Measurements from ENCODE around the gene RIMBP2.

RIMBP2 gene

DNA sequence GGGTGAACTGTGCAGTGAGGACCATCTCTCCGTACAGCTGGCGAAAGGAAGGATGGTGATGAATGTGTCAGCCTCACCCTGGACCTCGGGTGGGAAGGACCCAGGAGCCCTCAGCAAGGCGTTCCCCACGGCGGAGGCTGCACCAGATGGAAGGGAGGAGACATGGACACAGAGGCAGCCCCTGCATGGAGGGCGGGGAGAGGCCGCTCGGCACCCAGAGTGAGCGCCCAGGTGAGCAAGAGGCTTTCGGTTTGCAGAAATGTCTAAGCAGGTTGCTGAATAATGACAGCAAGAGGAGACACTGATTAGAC, 268.5 kb downstream of the RIMBP2 start:
- H3K79me2 ChIP-seq (ENCODE audit: low read length) = no peaks in the 10 kb centered on the region
- H3K27ac ChIP-seq (ENCODE audit: low read length) = no peak overlapping the region
- no peak overlapping the region for H3K4me3 ChIP-seq (ENCODE audit: low read length)
- no peaks in the 10 kb centered on the region for H3K36me3 ChIP-seq (replicated peaks; ENCODE audit: low read depth, low read length)
- H3K9me3 ChIP-seq (ENCODE audit: insufficient read depth, low read length) = 0 out of 2 replicates have a peak, but pooled peaks cover 3% of the 10 kb centered on the region
- H4K20me1 ChIP-seq (ENCODE audit: insufficient read depth, low read length) = no peaks in the 10 kb centered on the region
- H3K27me3 ChIP-seq (ENCODE audit: low read depth, low read length) = no peaks in the 10 kb centered on the region
- H2AFZ ChIP-seq (ENCODE audit: low read depth, low read length) = no peak overlapping the region
- TF ChIP-seq EZH2phosphoT487 (IDR thresholded peaks at IDR 0.05; ENCODE audit: low read depth) = no peak
- TF ChIP-seq, protein P1, sequence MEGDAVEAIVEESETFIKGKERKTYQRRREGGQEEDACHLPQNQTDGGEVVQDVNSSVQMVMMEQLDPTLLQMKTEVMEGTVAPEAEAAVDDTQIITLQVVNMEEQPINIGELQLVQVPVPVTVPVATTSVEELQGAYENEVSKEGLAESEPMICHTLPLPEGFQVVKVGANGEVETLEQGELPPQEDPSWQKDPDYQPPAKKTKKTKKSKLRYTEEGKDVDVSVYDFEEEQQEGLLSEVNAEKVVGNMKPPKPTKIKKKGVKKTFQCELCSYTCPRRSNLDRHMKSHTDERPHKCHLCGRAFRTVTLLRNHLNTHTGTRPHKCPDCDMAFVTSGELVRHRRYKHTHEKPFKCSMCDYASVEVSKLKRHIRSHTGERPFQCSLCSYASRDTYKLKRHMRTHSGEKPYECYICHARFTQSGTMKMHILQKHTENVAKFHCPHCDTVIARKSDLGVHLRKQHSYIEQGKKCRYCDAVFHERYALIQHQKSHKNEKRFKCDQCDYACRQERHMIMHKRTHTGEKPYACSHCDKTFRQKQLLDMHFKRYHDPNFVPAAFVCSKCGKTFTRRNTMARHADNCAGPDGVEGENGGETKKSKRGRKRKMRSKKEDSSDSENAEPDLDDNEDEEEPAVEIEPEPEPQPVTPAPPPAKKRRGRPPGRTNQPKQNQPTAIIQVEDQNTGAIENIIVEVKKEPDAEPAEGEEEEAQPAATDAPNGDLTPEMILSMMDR (IDR thresholded peaks at IDR 0.05; ENCODE audit: low read depth, low read length) = no peak
- H3K4me2 ChIP-seq (ENCODE audit: low read length) = no peak overlapping the region
- no peaks in the 10 kb centered on the region for H3K4me1 ChIP-seq (ENCODE audit: low read length)
- no peak overlapping the region for H3K9ac ChIP-seq (ENCODE audit: low read length)

DNA sequence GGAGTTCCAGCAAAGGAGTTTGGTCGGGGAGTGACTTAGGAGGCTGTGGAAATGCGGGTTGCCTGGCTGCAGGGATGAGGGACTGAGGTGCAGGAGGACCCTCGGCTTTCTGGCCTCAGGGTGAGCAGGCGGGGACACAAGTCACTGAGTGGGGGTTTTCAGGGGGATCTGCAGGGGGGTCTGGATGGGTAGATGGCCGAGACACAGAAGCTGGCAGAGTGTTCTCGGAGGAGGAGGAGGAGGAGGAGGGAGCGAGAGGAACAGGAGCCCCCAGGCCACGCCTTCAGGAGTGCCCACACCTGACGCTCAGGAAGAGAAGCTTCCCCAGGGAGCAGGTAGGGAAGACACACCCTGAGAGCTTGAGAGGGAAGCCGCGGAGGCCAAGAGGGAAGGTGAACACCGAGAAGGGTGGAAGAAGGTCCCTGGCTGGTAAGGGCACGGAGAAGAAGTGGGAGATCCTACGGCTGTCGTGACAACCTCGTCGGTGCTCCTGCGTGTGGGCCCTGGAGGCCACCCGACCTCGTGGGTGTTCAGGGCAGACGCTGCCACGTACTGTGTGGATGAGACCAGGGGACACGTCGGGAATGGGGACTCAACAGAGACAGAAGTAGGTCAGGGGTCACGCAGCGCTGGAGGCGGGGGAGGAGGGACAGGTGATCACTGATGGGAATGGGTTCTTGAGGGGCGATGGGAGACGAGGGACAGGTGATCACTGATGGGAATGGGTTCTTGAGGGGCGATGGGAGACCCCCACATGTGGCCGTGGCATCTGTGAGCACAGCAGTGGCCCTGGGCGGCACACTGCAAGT, 269.0 kb downstream of the RIMBP2 start:
- TF ChIP-seq EZH2phosphoT487 (IDR thresholded peaks at IDR 0.05; ENCODE audit: low read depth) = no peak
- TF ChIP-seq, protein P1 (IDR thresholded peaks at IDR 0.05; ENCODE audit: low read depth, low read length) = no peak
- H3K36me3 ChIP-seq (replicated peaks; ENCODE audit: low read depth, low read length) = no peaks in the 10 kb centered on the region
- no peaks in the 10 kb centered on the region for H4K20me1 ChIP-seq (ENCODE audit: insufficient read depth, low read length)
- no peak overlapping the region for H2AFZ ChIP-seq (ENCODE audit: low read depth, low read length)
- no peak overlapping the region for H3K27ac ChIP-seq (ENCODE audit: low read length)
- no peak overlapping the region for H3K9ac ChIP-seq (ENCODE audit: low read length)
- no peaks in the 10 kb centered on the region for H3K27me3 ChIP-seq (ENCODE audit: low read depth, low read length)
- no peak overlapping the region for H3K4me2 ChIP-seq (ENCODE audit: low read length)
- no peak overlapping the region for H3K4me3 ChIP-seq (ENCODE audit: low read length)
- no peaks in the 10 kb centered on the region for H3K79me2 ChIP-seq (ENCODE audit: low read length)
- 0 out of 2 replicates have a peak, but pooled peaks cover 3% of the 10 kb centered on the region for H3K9me3 ChIP-seq (ENCODE audit: insufficient read depth, low read length)
- no peaks in the 10 kb centered on the region for H3K4me1 ChIP-seq (ENCODE audit: low read length)

DNA sequence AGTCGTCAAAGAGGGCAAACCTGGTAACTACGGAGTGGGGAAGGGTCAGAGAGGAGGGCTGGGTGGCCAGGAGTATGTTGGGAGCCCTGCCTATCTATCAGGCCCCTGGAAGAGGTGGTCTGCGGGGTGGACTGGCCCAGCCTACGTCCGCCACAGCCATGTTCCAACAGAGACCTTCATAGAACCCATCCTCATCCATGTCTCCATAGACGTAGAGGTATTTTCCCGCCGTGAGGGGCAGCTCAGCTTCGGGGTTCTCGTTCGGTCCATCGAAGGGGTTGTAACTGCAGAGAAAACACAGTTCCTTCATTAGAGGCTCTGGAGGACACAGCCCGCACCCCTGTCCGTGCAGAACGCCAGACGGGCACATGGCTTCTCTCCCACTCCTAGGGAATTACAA, 271.1 kb downstream of the RIMBP2 start:
- Histone ChIP-seq H2AFZ (ENCODE audit: low read depth, low read length) (no peak overlapping the region), H3K9ac (ENCODE audit: low read length) (no peak overlapping the region), H4K20me1 (ENCODE audit: insufficient read depth, low read length) (no peaks in the 10 kb centered on the region), H3K4me3 (ENCODE audit: low read length) (no peak overlapping the region), H3K27ac (ENCODE audit: low read length) (no peak overlapping the region), H3K79me2 (ENCODE audit: low read length) (no peaks in the 10 kb centered on the region), H3K36me3 (replicated peaks; ENCODE audit: low read depth, low read length) (no peaks in the 10 kb centered on the region), H3K4me2 (ENCODE audit: low read length) (no peak overlapping the region), H3K27me3 (ENCODE audit: low read depth, low read length) (no peaks in the 10 kb centered on the region), H3K9me3 (ENCODE audit: insufficient read depth, low read length) (no peaks in the 10 kb centered on the region), H3K4me1 (ENCODE audit: low read length) (no peaks in the 10 kb centered on the region)
- TF ChIP-seq, protein P1 (IDR thresholded peaks at IDR 0.05; ENCODE audit: low read depth, low read length) = no peak
- no peak for TF ChIP-seq EZH2phosphoT487 (IDR thresholded peaks at IDR 0.05; ENCODE audit: low read depth)

DNA sequence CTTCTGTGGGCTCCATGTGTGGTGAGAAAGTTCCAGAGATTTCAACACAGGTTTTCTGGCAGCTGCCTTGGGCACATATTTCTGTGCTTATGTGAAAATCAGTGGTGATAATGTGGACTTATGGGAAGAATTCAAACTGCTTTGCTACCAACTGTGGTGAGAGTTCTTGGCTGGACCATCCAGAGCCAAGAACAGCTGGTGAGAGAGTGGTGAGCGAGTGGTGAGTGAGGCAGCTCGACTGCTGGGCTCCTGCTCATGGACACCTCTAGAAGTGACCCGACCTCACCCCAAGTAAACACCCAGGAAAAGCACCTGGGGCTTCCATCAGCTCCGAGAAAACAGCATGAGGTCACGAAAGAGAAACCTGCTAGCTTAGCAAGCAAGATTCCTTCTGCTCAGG, 272.0 kb downstream of the RIMBP2 start:
- H3K4me2 ChIP-seq (ENCODE audit: low read length) = no peak overlapping the region
- no peak overlapping the region for H3K27ac ChIP-seq (ENCODE audit: low read length)
- H3K36me3 ChIP-seq (replicated peaks; ENCODE audit: low read depth, low read length) = no peaks in the 10 kb centered on the region
- TF ChIP-seq, protein P1 (IDR thresholded peaks at IDR 0.05; ENCODE audit: low read depth, low read length) = no peak
- no peak overlapping the region for H3K9ac ChIP-seq (ENCODE audit: low read length)
- no peaks in the 10 kb centered on the region for H3K27me3 ChIP-seq (ENCODE audit: low read depth, low read length)
- no peaks in the 10 kb centered on the region for H3K79me2 ChIP-seq (ENCODE audit: low read length)
- no peaks in the 10 kb centered on the region for H3K4me1 ChIP-seq (ENCODE audit: low read length)
- H2AFZ ChIP-seq (ENCODE audit: low read depth, low read length) = no peak overlapping the region
- no peaks in the 10 kb centered on the region for H3K9me3 ChIP-seq (ENCODE audit: insufficient read depth, low read length)
- H3K4me3 ChIP-seq (ENCODE audit: low read length) = no peak overlapping the region
- H4K20me1 ChIP-seq (ENCODE audit: insufficient read depth, low read length) = no peaks in the 10 kb centered on the region

Data from OCI-LY3 (cell line).